Neuronal stem cell (in vitro differentiated cells): ENCODE results near the gene TTF2.

ENCODE experiments used
- DNase-seq: peaks from one replicate; pipeline ENCODE4 v3.0.0-alpha.2; 2013; ENCODE audit warnings: low spot score
- H2AFZ ChIP-seq: one replicate; pipeline ENCODE4 v1.6.1; 2013; ENCODE audit warnings: mild to moderate bottlenecking, low read length, inconsistent platforms
- H2AK5ac ChIP-seq: 2 replicates; pipeline ENCODE4 v1.6.1; 2013; ENCODE audit warnings: low read depth, mild to moderate bottlenecking, inconsistent platforms, low read length, moderate library complexity, mixed read lengths
- H2BK120ac ChIP-seq: 2 replicates; pipeline ENCODE4 v1.6.1; 2013; ENCODE audit warnings: low read depth, mild to moderate bottlenecking, inconsistent platforms, low read length, moderate library complexity, mixed read lengths
- H2BK12ac ChIP-seq: one replicate; pipeline ENCODE4 v1.6.1; 2013; ENCODE audit warnings: low read length, inconsistent platforms
- H2BK15ac ChIP-seq: 2 replicates; pipeline ENCODE4 v1.6.1; 2013; ENCODE audit warnings: mild to moderate bottlenecking, low read length, inconsistent platforms, mixed read lengths
- H2BK5ac ChIP-seq: one replicate; pipeline ENCODE4 v1.6.1; 2013; ENCODE audit warnings: inconsistent platforms, mild to moderate bottlenecking, low read length, moderate library complexity
- H3K14ac ChIP-seq: one replicate; pipeline ENCODE4 v1.6.1; 2013; ENCODE audit warnings: low read length, inconsistent platforms
- H3K18ac ChIP-seq: 2 replicates; pipeline ENCODE4 v1.6.1; 2013; ENCODE audit warnings: low read length, inconsistent platforms
- H3K23ac ChIP-seq: 2 replicates; pipeline ENCODE4 v1.6.1; 2013; ENCODE audit warnings: low read depth, mild to moderate bottlenecking, mixed read lengths, low read length, inconsistent platforms; ENCODE audit not compliant: poor library complexity
- H3K27ac ChIP-seq: replicated peaks from 3 replicates; pipeline ENCODE4 v1.5.1; 2013; ENCODE audit warnings: low read length, inconsistent platforms
- H3K27me3 ChIP-seq, 3 experiments: 2 replicates each; pipeline ENCODE4 v1.6.1; 2013; ENCODE audit warnings: low read length in 3 of 3, mild to moderate bottlenecking in 2 of 3, inconsistent platforms in 1 of 3, low read depth in 1 of 3, mixed read lengths in 1 of 3, moderate library complexity in 1 of 3; ENCODE audit not compliant: control insufficient read depth in 3 of 3, insufficient read depth in 3 of 3
- H3K36me3 ChIP-seq, 2 donors: replicated peaks in 1 of 2; 2 replicates each; pipeline ENCODE4 v1.6.1; 2013; ENCODE audit warnings: low read length in 2 of 2; ENCODE audit not compliant: control insufficient read depth in 2 of 2, insufficient read depth in 2 of 2
- H3K4ac ChIP-seq: 2 replicates; pipeline ENCODE4 v1.6.1; 2013; ENCODE audit warnings: inconsistent platforms, mild to moderate bottlenecking, low read length, moderate library complexity
- H3K4me1 ChIP-seq, 2 donors: 1 replicate in 1 of 2; 2 replicates in 1 of 2; pipeline ENCODE4 v1.6.1; 2013; ENCODE audit warnings: low read length in 2 of 2, low read depth in 1 of 2; ENCODE audit not compliant: control insufficient read depth in 2 of 2, insufficient read depth in 1 of 2
- H3K4me2 ChIP-seq: one replicate; pipeline ENCODE4 v1.6.1; 2013; ENCODE audit warnings: mild to moderate bottlenecking, low read length, inconsistent platforms; ENCODE audit not compliant: insufficient read depth, poor library complexity, severe bottlenecking
- H3K4me3 ChIP-seq, 2 donors: 2 replicates each; pipeline ENCODE4 v1.5.1; 2013; ENCODE audit warnings: low read length in 2 of 2, mild to moderate bottlenecking in 2 of 2, inconsistent platforms in 1 of 2, moderate library complexity in 1 of 2
- H3K79me1 ChIP-seq: one replicate; pipeline ENCODE4 v1.6.1; 2013; ENCODE audit warnings: low read depth, mild to moderate bottlenecking, inconsistent platforms, low read length, moderate library complexity
- H3K9ac ChIP-seq: one replicate; pipeline ENCODE4 v1.6.1; 2013; ENCODE audit warnings: mild to moderate bottlenecking, low read depth, low read length, inconsistent platforms; ENCODE audit not compliant: poor library complexity
- H3K9me3 ChIP-seq, 2 donors: replicated peaks in 1 of 2; 2 replicates each; pipeline versions ENCODE3 to v1.6.1; 2013; ENCODE audit warnings: low read length in 2 of 2, mild to moderate bottlenecking in 2 of 2, inconsistent platforms in 1 of 2, low read depth in 1 of 2, mixed read lengths in 1 of 2, moderate library complexity in 1 of 2; ENCODE audit not compliant: control insufficient read depth in 2 of 2, insufficient read depth in 1 of 2
- H4K8ac ChIP-seq: one replicate; pipeline ENCODE4 v1.6.1; 2013; ENCODE audit warnings: low read depth, mild to moderate bottlenecking, inconsistent platforms, low read length, moderate library complexity
- H4K91ac ChIP-seq: one replicate; pipeline ENCODE4 v1.6.1; 2013; ENCODE audit warnings: low read length, low read depth, mild to moderate bottlenecking, inconsistent platforms; ENCODE audit not compliant: poor library complexity
- WGBS, 2 donors: extraction: QIAGEN DNeasy Blood & Tissue Kit; methylation state at CpG; one replicate each; pipeline ENCODE4 v1.1.7; 2013; ENCODE audit warnings: missing lambda C conversion rate in 2 of 2, mixed read lengths in 1 of 2; ENCODE audit not compliant: insufficient read length in 2 of 2, insufficient replicate concordance in 1 of 2; ENCODE audit errors: extremely low coverage in 2 of 2; 5-methylcytosine and 5-hydroxymethylcytosine counted together

The TTF2 gene

DNA sequence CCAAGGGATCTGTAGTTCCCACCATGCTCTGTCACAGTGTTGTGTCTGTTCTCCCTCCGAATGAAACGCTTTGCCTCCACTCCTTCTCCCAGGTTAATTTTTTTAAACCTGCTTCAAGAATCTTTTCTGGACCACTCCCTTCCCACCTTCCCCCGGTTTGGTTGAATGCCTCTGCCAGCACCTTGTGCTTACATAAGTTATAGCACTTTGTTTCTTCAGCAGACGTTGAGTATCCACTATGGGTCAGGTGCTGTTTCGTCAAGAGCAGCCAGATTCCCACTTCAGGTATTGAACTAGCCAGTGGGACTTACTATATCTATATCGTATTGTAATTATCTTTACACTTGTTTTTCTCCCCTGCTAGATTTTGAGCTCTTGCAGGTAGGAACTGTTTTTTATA is 27.6 kb downstream of the TTF2 start:
- Histone ChIP-seq H3K4me1 (peaks cover 3 to 5% of the 10 kb centered on the region in 2 donors), H3K27ac (no peak overlapping the region), H3K23ac (no peak overlapping the region), H3K79me1 (no peaks in the 10 kb centered on the region), H3K4me3 (no peak overlapping the region), H3K36me3 (peaks cover 13 to 89% of the 10 kb centered on the region in 2 donors), H2BK15ac (no peak overlapping the region), H3K9me3 (no peaks in the 10 kb centered on the region), H2BK12ac (no peak overlapping the region), H2BK120ac (no peak overlapping the region), H4K91ac (no peak overlapping the region), H3K4ac (no peak overlapping the region), H3K18ac (no peak overlapping the region), H2AFZ (no peak overlapping the region), H3K14ac (no peak overlapping the region), H2BK5ac (no peak overlapping the region), H4K8ac (no peak overlapping the region), H3K9ac (no peak overlapping the region), H3K4me2 (no peak overlapping the region), H2AK5ac (no peak overlapping the region), H3K27me3 (no peaks in the 10 kb centered on the region)
- WGBS, 2 donors, result no CpG with 5 or more reads among the region's 6 CpGs
- DNase-seq, result no peak

DNA sequence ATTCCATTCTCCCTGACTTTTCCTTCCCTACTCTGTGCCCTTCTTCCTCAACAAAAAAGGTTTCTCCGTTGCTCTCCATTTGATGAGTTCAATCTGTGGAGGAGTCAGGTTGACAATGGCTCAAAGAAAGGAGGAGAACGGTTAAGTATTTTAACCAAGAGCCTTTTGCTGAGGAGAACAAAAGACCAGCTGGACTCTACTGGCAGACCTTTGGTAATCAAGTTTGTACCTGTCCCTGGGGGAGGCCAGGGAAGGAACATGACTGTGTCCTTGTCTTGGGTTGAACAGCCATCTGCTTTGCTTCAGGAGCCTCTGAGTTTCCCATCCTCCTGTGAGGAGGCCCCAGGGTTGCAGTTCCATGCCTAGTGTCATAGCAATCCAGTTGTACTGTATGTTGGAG is 29.9 kb downstream of the TTF2 start:
- DNase-seq, result no peak
- no peak overlapping the region for H3K23ac ChIP-seq
- no peaks in the 10 kb centered on the region for H3K27me3 ChIP-seq
- H3K18ac ChIP-seq, result no peak overlapping the region
- no peaks in the 10 kb centered on the region for H3K9me3 ChIP-seq
- no peak overlapping the region for H4K8ac ChIP-seq
- H2AFZ ChIP-seq, result no peak overlapping the region
- no peak overlapping the region for H2BK5ac ChIP-seq
- H3K4me3 ChIP-seq, result no peak overlapping the region
- no CpG with 5 or more reads among the region's 2 CpGs for WGBS, 2 donors
- no peak overlapping the region for H2BK15ac ChIP-seq
- no peaks in the 10 kb centered on the region for H3K79me1 ChIP-seq
- no peak overlapping the region for H2AK5ac ChIP-seq
- no peak overlapping the region for H3K27ac ChIP-seq
- H2BK120ac ChIP-seq, result no peak overlapping the region
- H3K9ac ChIP-seq, result no peak overlapping the region
- H3K4me1 ChIP-seq, result peaks cover 18 to 19% of the 10 kb centered on the region in 2 donors
- H3K14ac ChIP-seq, result no peak overlapping the region
- H3K36me3 ChIP-seq, result peaks cover 10 to 90% of the 10 kb centered on the region in 2 donors
- H2BK12ac ChIP-seq, result no peak overlapping the region
- no peak overlapping the region for H4K91ac ChIP-seq
- no peak overlapping the region for H3K4ac ChIP-seq
- no peak overlapping the region for H3K4me2 ChIP-seq

DNA sequence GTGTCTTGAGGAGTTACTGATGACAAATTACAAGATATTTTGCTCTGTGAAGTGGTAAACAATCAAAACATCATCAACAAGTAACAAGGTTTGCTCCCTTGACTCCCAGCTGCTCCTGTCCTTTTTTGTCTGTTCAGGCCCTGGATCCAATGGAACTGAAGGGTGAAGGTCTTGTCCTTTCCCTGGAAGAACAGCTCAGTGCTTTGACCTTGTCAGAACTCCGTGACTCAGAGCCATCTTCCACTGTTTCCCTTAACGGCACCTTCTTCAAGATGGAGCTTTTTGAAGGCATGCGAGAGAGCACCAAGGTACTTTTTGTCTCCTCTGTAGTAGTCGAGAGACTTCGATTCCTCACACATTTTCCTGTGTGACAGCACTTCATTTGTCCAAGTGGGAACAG is 32.5 kb downstream of the TTF2 start:
- Histone ChIP-seq H3K79me1 (no peaks in the 10 kb centered on the region), H2BK120ac (no peak overlapping the region), H2AFZ (peak overlapping the region; percentile 55), H4K8ac (no peak overlapping the region), H3K27me3 (no peaks in the 10 kb centered on the region), H3K9ac (no peak overlapping the region), H3K9me3 (no peaks in the 10 kb centered on the region), H3K4me3 (no peak overlapping the region), H2BK12ac (no peak overlapping the region), H3K4me1 (peaks cover 22 to 26% of the 10 kb centered on the region in 2 donors), H3K18ac (no peak overlapping the region), H3K23ac (no peak overlapping the region), H3K4ac (no peak overlapping the region), H3K4me2 (no peak overlapping the region), H2AK5ac (no peak overlapping the region), H2BK5ac (no peak overlapping the region), H4K91ac (no peak overlapping the region), H3K36me3 (peaks cover 10 to 97% of the 10 kb centered on the region in 2 donors), H2BK15ac (no peak overlapping the region), H3K27ac (no peak overlapping the region), H3K14ac (no peak overlapping the region)
- no peak for DNase-seq
- no CpG with 5 or more reads among the region's 5 CpGs for WGBS, 2 donors

DNA sequence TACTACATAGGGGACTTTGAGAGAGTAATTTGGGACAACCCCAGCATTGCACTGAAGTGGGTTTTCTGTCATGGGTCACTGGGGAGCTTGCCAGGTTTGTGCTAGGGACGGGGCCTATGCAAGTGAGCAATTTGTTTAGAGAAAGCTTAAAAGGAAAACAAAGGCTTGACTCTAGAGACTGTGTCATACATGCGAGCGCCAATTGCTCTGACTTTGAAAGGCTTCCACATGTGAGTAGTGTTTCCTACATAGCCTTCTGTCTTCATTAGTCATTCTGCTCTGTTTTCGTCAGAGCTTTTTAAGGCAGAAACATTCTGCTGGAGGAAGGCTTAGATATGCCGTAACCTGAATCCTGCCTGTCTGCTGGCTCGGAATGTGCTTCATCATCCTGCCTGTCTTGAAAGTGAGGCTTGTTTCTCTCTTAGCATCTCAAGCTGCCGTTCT is 33.0 kb downstream of the TTF2 start:
- H3K36me3 ChIP-seq, result peaks cover 11 to 97% of the 10 kb centered on the region in 2 donors
- H2BK120ac ChIP-seq, result no peak overlapping the region
- no peaks in the 10 kb centered on the region for H3K79me1 ChIP-seq
- no peak overlapping the region for H4K91ac ChIP-seq
- no peak overlapping the region for H3K23ac ChIP-seq
- H4K8ac ChIP-seq, result no peak overlapping the region
- DNase-seq, result peak; percentile 23
- no peak overlapping the region for H2BK5ac ChIP-seq
- H2BK15ac ChIP-seq, result no peak overlapping the region
- H3K27me3 ChIP-seq, result no peaks in the 10 kb centered on the region
- no peak overlapping the region for H3K4ac ChIP-seq
- H2BK12ac ChIP-seq, result no peak overlapping the region
- no peak overlapping the region for H3K18ac ChIP-seq
- no peak overlapping the region for H3K14ac ChIP-seq
- H2AFZ ChIP-seq, result peak overlapping the region; percentile 55
- H3K4me1 ChIP-seq, result peaks cover 22 to 26% of the 10 kb centered on the region in 2 donors
- WGBS, 2 donors, result no CpG with 5 or more reads among the region's 7 CpGs
- H3K9me3 ChIP-seq, result no peaks in the 10 kb centered on the region
- H3K27ac ChIP-seq, result peak overlapping the region; percentile 14
- no peak overlapping the region for H3K9ac ChIP-seq
- no peak overlapping the region for H2AK5ac ChIP-seq
- no peak overlapping the region for H3K4me3 ChIP-seq
- H3K4me2 ChIP-seq, result no peak overlapping the region
